ENCODE measurements around the gene ABCC4. TPM values are rescaled to one million over a fixed set of nuclear protein-coding genes. Genes with fewer than 3 reads are reported as not detected.

Gene ABCC4
- total and polyA plus RNA-seq, 2 of the 13 experiments (the other 11 are each of a cell fraction or from before 2014, with no cell fraction given), result 4.2 to 11.3 TPM

DNA sequence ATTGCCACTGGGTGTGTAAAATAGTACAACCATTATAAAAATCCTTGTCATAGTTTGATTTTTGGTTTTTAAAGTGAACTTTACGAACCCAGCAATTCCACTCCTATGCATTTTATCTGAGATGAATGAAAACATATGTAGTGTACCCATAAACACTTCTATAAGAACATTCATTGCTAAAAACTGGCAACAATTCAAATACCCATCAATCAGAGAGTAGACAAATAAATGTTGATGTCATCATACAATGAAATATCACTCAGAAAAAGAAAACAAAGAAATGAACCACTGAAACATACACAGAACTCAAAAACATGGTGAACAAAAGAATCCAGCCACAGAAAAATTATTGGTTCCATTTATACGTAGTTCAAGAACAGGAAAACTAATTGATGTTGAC, 202.3 kb downstream of the ABCC4 start (continued):
- TF ChIP-seq, protein P1, sequence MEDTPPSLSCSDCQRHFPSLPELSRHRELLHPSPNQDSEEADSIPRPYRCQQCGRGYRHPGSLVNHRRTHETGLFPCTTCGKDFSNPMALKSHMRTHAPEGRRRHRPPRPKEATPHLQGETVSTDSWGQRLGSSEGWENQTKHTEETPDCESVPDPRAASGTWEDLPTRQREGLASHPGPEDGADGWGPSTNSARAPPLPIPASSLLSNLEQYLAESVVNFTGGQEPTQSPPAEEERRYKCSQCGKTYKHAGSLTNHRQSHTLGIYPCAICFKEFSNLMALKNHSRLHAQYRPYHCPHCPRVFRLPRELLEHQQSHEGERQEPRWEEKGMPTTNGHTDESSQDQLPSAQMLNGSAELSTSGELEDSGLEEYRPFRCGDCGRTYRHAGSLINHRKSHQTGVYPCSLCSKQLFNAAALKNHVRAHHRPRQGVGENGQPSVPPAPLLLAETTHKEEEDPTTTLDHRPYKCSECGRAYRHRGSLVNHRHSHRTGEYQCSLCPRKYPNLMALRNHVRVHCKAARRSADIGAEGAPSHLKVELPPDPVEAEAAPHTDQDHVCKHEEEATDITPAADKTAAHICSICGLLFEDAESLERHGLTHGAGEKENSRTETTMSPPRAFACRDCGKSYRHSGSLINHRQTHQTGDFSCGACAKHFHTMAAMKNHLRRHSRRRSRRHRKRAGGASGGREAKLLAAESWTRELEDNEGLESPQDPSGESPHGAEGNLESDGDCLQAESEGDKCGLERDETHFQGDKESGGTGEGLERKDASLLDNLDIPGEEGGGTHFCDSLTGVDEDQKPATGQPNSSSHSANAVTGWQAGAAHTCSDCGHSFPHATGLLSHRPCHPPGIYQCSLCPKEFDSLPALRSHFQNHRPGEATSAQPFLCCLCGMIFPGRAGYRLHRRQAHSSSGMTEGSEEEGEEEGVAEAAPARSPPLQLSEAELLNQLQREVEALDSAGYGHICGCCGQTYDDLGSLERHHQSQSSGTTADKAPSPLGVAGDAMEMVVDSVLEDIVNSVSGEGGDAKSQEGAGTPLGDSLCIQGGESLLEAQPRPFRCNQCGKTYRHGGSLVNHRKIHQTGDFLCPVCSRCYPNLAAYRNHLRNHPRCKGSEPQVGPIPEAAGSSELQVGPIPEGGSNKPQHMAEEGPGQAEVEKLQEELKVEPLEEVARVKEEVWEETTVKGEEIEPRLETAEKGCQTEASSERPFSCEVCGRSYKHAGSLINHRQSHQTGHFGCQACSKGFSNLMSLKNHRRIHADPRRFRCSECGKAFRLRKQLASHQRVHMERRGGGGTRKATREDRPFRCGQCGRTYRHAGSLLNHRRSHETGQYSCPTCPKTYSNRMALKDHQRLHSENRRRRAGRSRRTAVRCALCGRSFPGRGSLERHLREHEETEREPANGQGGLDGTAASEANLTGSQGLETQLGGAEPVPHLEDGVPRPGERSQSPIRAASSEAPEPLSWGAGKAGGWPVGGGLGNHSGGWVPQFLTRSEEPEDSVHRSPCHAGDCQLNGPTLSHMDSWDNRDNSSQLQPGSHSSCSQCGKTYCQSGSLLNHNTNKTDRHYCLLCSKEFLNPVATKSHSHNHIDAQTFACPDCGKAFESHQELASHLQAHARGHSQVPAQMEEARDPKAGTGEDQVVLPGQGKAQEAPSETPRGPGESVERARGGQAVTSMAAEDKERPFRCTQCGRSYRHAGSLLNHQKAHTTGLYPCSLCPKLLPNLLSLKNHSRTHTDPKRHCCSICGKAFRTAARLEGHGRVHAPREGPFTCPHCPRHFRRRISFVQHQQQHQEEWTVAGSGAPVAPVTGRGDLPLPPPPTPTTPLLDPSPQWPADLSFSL (CRISPR knock-in tag; IDR thresholded peaks at IDR 0.05), result no peak
- TF ChIP-seq, protein P2, sequence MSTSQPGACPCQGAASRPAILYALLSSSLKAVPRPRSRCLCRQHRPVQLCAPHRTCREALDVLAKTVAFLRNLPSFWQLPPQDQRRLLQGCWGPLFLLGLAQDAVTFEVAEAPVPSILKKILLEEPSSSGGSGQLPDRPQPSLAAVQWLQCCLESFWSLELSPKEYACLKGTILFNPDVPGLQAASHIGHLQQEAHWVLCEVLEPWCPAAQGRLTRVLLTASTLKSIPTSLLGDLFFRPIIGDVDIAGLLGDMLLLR (CRISPR knock-in tag; IDR thresholded peaks at IDR 0.05), result no peak
- TF ChIP-seq REL (CRISPR knock-in tag; conservative IDR thresholded peaks at IDR 0.05), result no peak
- TF ChIP-seq, protein P3, sequence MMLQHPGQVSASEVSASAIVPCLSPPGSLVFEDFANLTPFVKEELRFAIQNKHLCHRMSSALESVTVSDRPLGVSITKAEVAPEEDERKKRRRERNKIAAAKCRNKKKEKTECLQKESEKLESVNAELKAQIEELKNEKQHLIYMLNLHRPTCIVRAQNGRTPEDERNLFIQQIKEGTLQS (CRISPR knock-in tag; IDR thresholded peaks at IDR 0.05), result no peak
- TF ChIP-seq, protein P4, sequence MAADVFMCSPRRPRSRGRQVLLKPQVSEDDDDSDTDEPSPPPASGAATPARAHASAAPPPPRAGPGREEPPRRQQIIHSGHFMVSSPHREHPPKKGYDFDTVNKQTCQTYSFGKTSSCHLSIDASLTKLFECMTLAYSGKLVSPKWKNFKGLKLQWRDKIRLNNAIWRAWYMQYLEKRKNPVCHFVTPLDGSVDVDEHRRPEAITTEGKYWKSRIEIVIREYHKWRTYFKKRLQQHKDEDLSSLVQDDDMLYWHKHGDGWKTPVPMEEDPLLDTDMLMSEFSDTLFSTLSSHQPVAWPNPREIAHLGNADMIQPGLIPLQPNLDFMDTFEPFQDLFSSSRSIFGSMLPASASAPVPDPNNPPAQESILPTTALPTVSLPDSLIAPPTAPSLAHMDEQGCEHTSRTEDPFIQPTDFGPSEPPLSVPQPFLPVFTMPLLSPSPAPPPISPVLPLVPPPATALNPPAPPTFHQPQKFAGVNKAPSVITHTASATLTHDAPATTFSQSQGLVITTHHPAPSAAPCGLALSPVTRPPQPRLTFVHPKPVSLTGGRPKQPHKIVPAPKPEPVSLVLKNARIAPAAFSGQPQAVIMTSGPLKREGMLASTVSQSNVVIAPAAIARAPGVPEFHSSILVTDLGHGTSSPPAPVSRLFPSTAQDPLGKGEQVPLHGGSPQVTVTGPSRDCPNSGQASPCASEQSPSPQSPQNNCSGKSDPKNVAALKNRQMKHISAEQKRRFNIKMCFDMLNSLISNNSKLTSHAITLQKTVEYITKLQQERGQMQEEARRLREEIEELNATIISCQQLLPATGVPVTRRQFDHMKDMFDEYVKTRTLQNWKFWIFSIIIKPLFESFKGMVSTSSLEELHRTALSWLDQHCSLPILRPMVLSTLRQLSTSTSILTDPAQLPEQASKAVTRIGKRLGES (CRISPR knock-in tag; IDR thresholded peaks at IDR 0.05; ENCODE audit: borderline replicate concordance), result no peak
- TF ChIP-seq, protein P5, sequence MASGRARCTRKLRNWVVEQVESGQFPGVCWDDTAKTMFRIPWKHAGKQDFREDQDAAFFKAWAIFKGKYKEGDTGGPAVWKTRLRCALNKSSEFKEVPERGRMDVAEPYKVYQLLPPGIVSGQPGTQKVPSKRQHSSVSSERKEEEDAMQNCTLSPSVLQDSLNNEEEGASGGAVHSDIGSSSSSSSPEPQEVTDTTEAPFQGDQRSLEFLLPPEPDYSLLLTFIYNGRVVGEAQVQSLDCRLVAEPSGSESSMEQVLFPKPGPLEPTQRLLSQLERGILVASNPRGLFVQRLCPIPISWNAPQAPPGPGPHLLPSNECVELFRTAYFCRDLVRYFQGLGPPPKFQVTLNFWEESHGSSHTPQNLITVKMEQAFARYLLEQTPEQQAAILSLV (CRISPR knock-in tag; IDR thresholded peaks at IDR 0.05; ENCODE audit: borderline replicate concordance), result no peak

Measured in HepG2 (cell line).